MM.1S (cell line): ENCODE data around the gene SOBP.

Experiments
- DNase-seq: peaks from one replicate; pipeline ENCODE4 v3.0.0-alpha.2; 2015
- H2AFZ ChIP-seq: fragments of 300-600 bp; sonication (generic); 2 replicates; pipeline ENCODE4 v1.6.0; 2016; ENCODE audit warnings: antibody characterized with exemption, low read length
- H3F3A ChIP-seq: fragments of 300-600 bp; sonication (generic); 2 replicates; pipeline ENCODE4 v1.6.1; 2016; ENCODE audit warnings: mild to moderate bottlenecking, antibody characterized with exemption, low read length, moderate library complexity, mixed read lengths; ENCODE audit not compliant: insufficient read depth
- H3K27ac ChIP-seq: fragments of 300-600 bp; sonication (generic); 2 replicates; pipeline ENCODE4 v1.5.1; 2016; ENCODE audit warnings: mild to moderate bottlenecking, low read length
- H3K27me3 ChIP-seq: fragments of 300-600 bp; sonication (generic); replicated peaks from 2 replicates; pipeline ENCODE4 v1.6.0; 2016; ENCODE audit warnings: low read length; ENCODE audit not compliant: insufficient read depth
- H3K36me3 ChIP-seq: fragments of 300-600 bp; sonication (generic); replicated peaks from 2 replicates; pipeline ENCODE4 v1.6.1; 2016; ENCODE audit warnings: mild to moderate bottlenecking, low read length, mixed read lengths; ENCODE audit not compliant: insufficient read depth
- H3K4me1 ChIP-seq: fragments of 300-600 bp; sonication (generic); 2 replicates; pipeline ENCODE4 v1.6.1; 2016; ENCODE audit warnings: low read length, mixed read lengths
- H3K4me2 ChIP-seq: fragments of 300-600 bp; sonication (generic); 2 replicates; pipeline ENCODE4 v1.6.0; 2016; ENCODE audit warnings: low read depth, low read length
- H3K4me3 ChIP-seq: fragments of 300-600 bp; sonication (generic); 2 replicates; pipeline ENCODE4 v1.5.1; 2016; ENCODE audit warnings: low read length, mixed read lengths
- H3K79me2 ChIP-seq: fragments of 300-600 bp; sonication (generic); 2 replicates; pipeline ENCODE4 v1.6.1; 2016; ENCODE audit warnings: mixed run types, low read length, mixed read lengths
- H3K9ac ChIP-seq: fragments of 300-600 bp; sonication (generic); 2 replicates; pipeline ENCODE4 v1.6.1; 2016; ENCODE audit warnings: low read length, mixed read lengths
- H3K9me2 ChIP-seq: fragments of 300-600 bp; sonication (generic); replicated peaks from 2 replicates; pipeline ENCODE4 v1.6.1; 2016; ENCODE audit warnings: mild to moderate bottlenecking, low read length, mixed read lengths; ENCODE audit not compliant: insufficient read depth
- H3K9me3 ChIP-seq: fragments of 300-600 bp; sonication (generic); replicated peaks from 2 replicates; pipeline ENCODE4 v1.6.1; 2016; ENCODE audit warnings: mild to moderate bottlenecking, low read length, mixed read lengths; ENCODE audit not compliant: insufficient read depth
- H4K20me1 ChIP-seq: fragments of 300-600 bp; sonication (generic); 2 replicates; pipeline ENCODE4 v1.6.1; 2016; ENCODE audit warnings: mild to moderate bottlenecking, low read length, moderate library complexity, mixed read lengths; ENCODE audit not compliant: insufficient read depth
- CTCF ChIP-seq: fragments of 300-600 bp; sonication (generic); IDR thresholded peaks from 2 replicates; pipeline ENCODE4 v1.5.1; 2016; ENCODE audit warnings: antibody characterized with exemption, low read length, mixed read lengths
- EZH2 ChIP-seq: fragments of 300-600 bp; sonication (generic); optimal IDR thresholded peaks from 2 replicates; pipeline ENCODE3; 2017; ENCODE audit warnings: low read depth, mild to moderate bottlenecking, antibody characterized with exemption, low read length, mixed read lengths
- EZH2phosphoT487 ChIP-seq: fragments of 300-600 bp; sonication (generic); IDR thresholded peaks from 2 replicates; pipeline ENCODE4 v1.6.1; 2018; ENCODE audit warnings: antibody characterized with exemption, low read length

Gene SOBP

DNA sequence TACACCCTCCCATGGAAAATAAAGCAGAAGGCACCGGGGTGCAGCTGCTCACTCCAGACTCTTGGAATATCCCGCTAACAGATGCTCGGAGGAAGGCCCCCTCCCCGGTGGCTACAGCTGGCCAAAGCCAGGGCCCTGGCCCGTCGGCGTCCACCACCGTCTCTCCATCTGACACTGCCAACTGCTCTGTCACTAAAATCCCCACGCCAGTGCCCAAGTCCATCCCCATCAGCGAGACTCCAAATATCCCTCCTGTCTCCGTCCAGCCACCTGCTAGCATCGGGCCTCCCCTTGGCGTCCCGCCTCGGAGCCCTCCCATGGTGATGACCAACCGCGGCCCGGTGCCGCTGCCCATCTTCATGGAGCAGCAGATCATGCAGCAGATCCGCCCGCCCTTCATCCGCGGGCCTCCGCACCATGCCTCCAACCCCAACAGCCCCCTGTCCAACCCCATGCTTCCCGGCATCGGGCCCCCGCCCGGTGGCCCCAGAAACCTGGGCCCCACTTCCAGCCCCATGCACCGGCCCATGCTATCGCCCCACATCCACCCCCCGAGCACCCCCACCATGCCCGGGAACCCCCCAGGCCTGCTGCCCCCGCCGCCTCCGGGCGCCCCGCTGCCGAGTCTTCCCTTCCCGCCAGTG, 143.9 kb downstream of the SOBP start:
- no peak overlapping the region for H2AFZ ChIP-seq
- no peaks in the 10 kb centered on the region for H3K36me3 ChIP-seq
- no peak overlapping the region for H3K4me3 ChIP-seq
- TF ChIP-seq CTCF (no peak), EZH2phosphoT487 (no peak), EZH2 (no peak)
- H3K9ac ChIP-seq, result no peak overlapping the region
- H3K79me2 ChIP-seq, result no peaks in the 10 kb centered on the region
- H4K20me1 ChIP-seq, result no peaks in the 10 kb centered on the region
- no peaks in the 10 kb centered on the region for H3K9me2 ChIP-seq
- no peaks in the 10 kb centered on the region for H3K9me3 ChIP-seq
- no peaks in the 10 kb centered on the region for H3F3A ChIP-seq
- no peaks in the 10 kb centered on the region for H3K4me1 ChIP-seq
- H3K27ac ChIP-seq, result no peak overlapping the region
- no peak overlapping the region for H3K4me2 ChIP-seq
- no peaks in the 10 kb centered on the region for H3K27me3 ChIP-seq
- DNase-seq, result no peak

DNA sequence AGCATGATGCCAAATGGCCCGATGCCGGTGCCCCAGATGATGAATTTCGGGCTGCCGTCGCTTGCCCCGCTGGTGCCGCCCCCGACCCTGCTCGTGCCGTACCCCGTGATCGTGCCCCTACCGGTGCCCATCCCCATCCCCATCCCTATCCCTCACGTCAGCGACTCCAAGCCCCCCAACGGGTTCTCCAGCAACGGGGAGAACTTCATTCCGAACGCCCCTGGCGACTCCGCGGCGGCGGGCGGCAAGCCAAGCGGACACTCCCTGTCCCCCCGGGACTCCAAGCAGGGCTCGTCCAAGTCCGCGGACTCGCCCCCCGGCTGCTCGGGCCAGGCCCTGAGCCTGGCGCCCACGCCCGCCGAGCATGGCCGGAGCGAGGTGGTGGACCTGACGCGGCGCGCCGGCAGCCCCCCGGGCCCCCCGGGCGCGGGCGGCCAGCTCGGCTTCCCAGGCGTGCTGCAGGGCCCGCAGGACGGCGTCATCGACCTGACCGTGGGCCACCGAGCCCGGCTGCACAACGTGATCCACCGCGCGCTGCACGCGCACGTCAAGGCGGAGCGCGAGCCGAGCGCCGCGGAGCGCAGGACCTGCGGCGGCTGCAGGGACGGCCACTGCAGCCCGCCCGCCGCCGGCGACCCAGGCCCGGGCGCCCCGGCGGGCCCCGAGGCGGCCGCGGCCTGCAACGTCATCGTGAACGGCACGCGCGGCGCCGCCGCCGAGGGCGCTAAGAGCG, 144.6 kb downstream of the SOBP start:
- Histone ChIP-seq H3K4me2 (no peak overlapping the region), H3K4me3 (no peak overlapping the region), H3K9ac (no peak overlapping the region)

DNA sequence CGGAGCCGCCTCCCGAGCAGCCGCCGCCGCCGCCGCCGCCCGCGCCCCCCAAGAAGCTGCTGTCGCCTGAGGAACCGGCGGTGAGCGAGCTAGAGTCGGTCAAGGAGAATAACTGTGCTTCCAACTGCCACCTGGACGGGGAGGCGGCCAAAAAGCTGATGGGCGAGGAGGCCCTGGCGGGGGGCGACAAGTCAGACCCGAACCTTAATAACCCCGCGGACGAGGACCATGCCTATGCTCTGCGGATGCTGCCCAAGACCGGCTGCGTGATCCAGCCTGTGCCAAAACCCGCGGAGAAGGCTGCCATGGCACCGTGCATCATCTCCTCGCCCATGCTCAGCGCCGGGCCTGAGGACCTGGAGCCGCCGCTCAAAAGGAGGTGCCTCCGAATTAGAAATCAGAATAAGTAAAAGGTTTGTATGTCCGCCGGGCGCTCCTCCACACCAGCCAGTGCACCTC, 145.2 kb downstream of the SOBP start:
- no peak overlapping the region for H3K9ac ChIP-seq
- H3K36me3 ChIP-seq, result no peaks in the 10 kb centered on the region
- H3K27me3 ChIP-seq, result no peaks in the 10 kb centered on the region
- no peaks in the 10 kb centered on the region for H3K4me1 ChIP-seq
- H3K9me3 ChIP-seq, result no peaks in the 10 kb centered on the region
- H2AFZ ChIP-seq, result no peak overlapping the region
- H3F3A ChIP-seq, result no peaks in the 10 kb centered on the region
- H3K27ac ChIP-seq, result no peak overlapping the region
- DNase-seq, result no peak
- no peak overlapping the region for H3K4me2 ChIP-seq
- TF ChIP-seq EZH2phosphoT487 (no peak), CTCF (no peak), EZH2 (no peak)
- no peaks in the 10 kb centered on the region for H4K20me1 ChIP-seq
- H3K79me2 ChIP-seq, result no peaks in the 10 kb centered on the region
- H3K4me3 ChIP-seq, result no peak overlapping the region
- H3K9me2 ChIP-seq, result no peaks in the 10 kb centered on the region

More for the DNA sequence above, 144.6 kb downstream of the SOBP start:
- Histone ChIP-seq H4K20me1 (no peaks in the 10 kb centered on the region), H3K79me2 (no peaks in the 10 kb centered on the region), H3F3A (no peaks in the 10 kb centered on the region), H3K4me1 (no peaks in the 10 kb centered on the region), H3K9me3 (no peaks in the 10 kb centered on the region), H3K36me3 (no peaks in the 10 kb centered on the region), H3K27ac (no peak overlapping the region), H3K27me3 (no peaks in the 10 kb centered on the region), H2AFZ (no peak overlapping the region), H3K9me2 (no peaks in the 10 kb centered on the region)
- no peak for TF ChIP-seq EZH2
- no peak for TF ChIP-seq EZH2phosphoT487
- TF ChIP-seq CTCF, result no peak
- no peak for DNase-seq
